NOMO-1 treated with dmso at 0.1 percent for 144 hours (cell line): ENCODE measurements around the gene ZNF865.
A peak's percentile ranks its signal among the peaks of the same experiment; 100 is the strongest.

Experiments
- DNase-seq: peaks from one replicate; lab custom pipeline; 2025; ENCODE audit not compliant: unreplicated experiment; lab: John Stamatoyannopoulos, UW

ZNF865 gene

GRCh38 chr19:55586976-55587668 is 18.3 kb upstream of the ZNF865 start:
- DNase-seq: peak; percentile 55

DNA sequence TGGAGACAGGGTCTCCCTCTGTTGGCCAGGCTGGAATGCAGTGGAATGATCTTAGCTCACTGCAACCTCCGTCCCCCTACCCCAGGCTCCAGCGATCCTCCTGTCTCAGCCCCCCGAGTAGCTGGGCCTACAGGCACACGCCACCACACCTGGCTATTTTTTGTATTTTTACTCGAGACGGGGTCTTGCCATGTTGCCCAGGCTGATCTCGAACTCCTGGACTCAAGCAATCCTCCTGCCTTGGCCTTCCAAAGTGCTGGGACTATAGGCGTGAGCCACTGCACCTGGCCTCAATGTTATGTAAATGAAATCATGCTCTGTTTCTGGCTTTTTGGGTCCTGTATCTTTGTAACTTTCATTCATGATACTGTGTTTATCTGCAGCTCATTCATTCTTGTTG is 16.7 kb upstream of the ZNF865 start:
- no peak for DNase-seq

GRCh38 chr19:55590109-55590508 is 15.3 kb upstream of the ZNF865 start:
- DNase-seq: no peak

DNA sequence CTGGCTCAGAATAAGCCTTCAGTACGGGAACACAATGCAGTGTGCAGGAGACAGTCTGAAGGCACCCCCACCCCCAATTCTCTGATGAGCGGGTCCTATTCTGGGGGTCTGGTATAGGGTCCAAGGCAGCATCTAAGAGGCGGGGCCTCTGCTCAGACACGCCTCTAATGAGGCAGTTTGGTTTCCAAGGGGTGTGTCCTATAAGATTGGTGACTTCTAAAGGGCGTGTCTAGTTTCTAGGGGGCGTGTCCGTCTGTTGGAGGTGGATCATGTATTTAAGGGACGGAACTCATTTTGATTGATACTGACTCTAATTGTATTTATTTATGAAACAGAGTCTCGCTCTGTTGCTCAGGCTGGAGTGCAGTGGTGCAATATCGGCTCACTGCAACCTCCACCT is 14.8 kb upstream of the ZNF865 start:
- no peak for DNase-seq

DNA sequence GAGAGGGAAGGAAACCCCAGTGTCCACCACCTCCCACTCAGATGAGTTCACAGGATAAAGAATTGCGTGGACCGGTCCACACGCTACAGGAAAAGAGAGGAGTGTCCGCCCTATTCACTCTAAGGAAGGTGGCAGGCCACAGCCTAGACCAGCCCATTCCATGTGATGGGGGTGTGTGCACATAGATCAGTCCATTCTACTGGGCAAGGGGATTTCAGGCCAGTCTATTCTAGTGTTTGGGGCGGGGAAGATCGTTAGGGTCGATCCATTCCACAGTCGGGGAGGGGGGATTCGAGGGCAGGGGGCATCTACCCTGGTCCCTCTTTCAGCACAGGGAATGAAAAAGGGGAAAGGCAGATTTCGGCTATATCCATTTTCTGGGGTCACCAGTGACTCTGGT is 13.9 kb upstream of the ZNF865 start:
- no peak for DNase-seq

GRCh38 chr19:55592391-55593090 is 12.9 kb upstream of the ZNF865 start:
- DNase-seq: no peak

DNA sequence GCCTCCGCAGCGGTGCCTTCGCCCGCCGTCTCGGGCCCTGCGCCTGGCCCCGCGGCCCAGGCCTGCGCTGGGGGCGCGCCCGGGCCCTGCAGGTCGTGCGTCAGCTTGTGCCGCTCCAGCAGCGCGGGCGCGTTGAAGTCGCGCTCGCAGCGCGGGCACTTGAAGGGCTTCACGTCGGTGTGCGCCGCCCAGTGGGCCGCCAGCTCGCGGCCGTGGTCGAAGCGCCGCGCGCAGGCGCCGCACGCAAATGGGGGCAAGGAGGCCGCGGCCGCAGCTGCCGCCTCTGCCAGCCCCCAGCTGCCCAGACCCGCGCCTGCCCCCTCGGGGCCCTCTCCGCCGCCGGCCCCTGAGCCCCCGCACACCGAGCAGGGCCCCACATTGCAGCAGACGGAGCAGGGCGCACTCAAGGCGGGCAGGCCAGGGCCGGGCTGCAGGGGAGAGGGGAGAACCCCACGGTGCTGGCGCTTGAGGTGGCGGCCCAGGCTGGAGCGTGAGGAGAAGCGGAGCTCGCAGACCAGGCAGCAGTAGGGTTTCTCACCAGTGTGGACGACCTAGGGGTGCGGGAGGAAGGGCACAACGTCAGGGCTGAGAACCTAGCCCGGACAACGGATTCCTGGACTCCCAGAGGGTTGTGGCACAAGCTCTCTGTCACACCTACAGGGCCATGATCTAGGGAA is 12.2 kb upstream of the ZNF865 start:
- no peak for DNase-seq

GRCh38 chr19:55594996-55595545 is 10.4 kb upstream of the ZNF865 start:
- no peak for DNase-seq

DNA sequence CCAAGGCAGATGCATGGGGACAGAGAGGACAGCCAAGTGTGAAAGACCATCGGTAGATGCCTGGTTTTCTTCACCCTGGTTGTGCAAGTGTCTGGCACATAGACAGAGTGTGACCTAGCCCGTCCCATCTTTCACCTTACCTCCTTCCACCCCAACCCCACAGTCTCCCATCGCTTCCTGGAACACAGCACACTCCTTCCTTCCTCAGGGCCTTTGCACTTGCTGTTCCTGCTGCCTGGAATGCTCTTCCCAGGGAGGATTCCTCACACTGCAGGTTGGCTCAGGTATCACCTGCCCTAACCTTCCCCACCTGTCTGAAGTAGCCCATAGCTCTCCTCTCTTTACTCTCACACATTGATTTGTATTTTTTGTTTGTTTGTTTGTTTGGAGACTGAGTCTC is 9.1 kb upstream of the ZNF865 start:
- no peak for DNase-seq

DNA sequence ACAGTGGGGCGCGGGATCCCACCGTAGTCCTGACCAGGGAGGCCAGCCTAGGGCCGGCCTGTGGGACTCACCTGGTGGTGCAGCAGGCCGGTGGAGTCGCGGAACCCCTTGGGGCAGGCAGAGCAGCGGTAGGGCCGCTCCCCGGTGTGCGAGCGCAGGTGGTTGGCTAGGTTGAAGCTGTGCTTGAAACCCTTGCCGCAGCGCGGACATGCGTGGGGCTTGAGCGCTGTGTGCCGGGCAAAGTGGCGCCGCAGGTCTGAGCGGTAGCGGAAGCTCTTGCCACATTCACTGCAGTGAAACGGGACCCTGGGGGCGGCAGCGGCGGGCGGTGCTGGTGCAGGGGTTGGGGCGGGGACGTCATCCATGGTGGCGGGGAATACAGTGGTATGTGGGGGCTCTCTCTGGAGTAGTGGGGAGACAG is 7.9 kb upstream of the ZNF865 start:
- DNase-seq: no peak

GRCh38 chr19:55598034-55598433 is 7.4 kb upstream of the ZNF865 start:
- DNase-seq: no peak

DNA sequence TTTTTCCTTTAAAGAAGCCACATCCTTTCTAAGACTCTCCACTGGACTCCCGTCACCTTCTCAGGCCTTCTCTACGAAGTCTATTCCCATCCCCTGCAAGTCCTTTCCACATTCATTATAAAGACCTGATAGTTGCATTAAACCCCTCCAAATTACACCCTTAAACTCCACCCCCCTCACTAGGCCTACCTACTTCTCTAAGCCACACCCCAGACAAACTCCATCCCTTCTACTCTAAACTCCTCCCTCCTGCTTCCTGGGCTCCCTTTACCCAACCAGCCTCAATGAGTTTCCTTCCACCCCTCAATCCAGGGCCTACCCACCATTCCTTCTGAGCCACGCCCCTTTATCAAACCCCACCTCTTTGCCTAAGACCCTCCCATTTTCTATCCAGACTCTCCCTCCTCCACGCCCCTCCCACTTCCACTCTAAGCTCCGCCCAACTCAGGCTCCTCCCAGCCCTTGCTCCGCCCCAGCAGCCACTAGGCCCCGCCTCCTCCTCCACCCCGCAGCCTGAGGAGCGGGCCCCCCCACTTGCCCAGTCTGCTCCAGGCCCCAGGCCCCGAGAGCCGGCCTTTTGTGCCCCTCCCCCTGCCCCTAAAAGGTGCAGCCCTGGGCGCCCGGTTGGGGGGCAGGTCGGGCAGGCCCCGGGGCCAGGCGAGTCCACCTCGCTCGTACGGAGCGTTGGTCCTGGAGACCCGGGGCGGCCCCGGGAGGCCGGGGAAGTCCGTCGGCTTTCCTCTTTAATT is 6.6 kb upstream of the ZNF865 start:
- peak; percentile 84 for DNase-seq

GRCh38 chr19:55599468-55599841 is 6.0 kb upstream of the ZNF865 start, which contains the start of gene FIZ1:
Gene FIZ1 (minus strand): TSS chr19:55599517. CDS start chr19:55597865, 1,652 bp downstream.
- DNase-seq: peak; percentile 99

DNA sequence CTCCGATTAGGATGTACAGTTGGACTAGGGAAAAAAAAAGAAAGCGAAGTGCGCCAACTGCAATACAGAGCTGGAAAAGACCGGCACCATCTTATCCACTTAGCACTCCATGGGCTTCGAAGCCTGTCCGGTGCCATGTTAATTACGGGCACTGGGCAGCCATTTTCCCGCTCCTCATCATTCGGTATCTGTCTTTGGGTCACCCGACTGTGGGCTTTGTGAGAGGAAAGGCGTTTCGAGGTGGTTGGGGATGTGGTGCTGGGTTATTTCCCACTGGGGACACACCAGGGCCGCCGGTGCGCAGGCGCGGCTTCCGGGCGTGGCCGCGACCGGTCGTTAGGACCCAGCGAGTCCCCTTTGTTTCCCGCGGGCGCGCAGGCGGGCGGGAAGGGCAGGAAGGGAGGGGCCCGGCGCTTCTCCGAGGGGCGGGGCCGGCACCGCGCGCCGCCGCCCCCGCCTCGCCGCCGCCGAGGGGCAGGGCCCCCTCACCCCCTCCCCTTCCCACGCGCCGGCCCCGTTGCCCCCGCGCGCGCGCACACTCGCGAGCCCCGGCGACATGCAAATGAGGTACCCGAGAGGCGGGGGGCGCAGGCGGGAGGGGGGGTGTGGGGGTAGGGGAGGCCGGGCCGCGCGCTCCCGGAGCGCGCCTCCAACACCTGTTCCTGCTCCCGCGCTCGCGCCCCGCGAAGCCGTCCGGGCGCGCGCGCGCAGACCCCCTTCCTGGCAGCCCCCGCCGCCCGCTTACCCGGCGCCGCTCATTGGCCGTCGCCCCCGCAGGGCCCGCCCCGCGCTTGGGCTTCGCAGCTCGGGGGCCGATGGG is 5.4 kb upstream of the ZNF865 start, which contains the start of gene ZNF524:
ZNF524 (plus strand) TSS at position 447 of the 820 bp plus-strand sequence. CDS start 1,825 bp downstream, outside the sequence.
- peak; percentile 86 for DNase-seq

GRCh38 chr19:55600662-55601028 is 4.8 kb upstream of the ZNF865 start:
- no peak for DNase-seq

- DNase-seq: no peak
Measured at GRCh38 chr19:55601084-55601483, 4.4 kb upstream of the ZNF865 start.

DNA sequence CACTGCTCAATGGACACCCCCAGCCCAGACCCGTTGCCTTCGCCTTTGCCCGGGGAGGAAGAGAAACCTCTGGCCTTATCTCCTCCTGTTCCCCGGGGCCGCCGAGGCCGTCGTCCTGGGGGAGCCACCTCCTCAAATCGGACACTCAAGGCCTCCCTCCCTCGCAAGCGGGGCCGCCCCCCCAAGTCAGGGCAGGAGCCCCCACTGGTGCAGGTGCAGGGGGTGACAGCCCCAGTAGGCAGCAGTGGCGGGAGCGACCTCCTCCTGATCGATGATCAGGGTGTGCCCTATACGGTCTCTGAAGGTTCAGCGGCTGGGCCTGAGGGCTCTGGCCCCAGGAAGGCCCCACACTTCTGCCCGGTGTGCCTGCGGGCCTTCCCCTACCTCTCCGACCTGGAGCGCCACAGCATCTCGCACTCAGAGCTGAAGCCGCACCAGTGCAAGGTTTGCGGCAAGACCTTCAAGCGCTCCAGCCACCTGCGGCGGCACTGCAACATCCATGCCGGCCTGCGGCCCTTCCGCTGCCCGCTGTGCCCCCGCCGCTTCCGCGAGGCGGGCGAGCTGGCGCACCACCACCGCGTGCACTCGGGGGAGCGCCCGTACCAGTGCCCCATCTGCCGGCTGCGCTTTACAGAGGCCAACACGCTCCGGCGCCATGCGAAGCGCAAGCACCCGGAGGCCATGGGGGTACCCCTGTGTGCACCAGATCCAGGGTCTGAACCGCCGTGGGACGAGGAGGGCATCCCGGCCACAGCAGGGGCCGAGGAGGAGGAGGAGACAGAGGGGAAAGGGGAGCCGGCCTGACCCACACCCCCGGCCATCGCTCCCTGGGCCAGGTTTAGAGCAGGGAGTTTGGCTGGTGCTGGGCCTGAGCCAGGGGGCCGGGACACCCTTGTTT is 3.1 kb upstream of the ZNF865 start:
- DNase-seq: no peak

GRCh38 chr19:55603115-55603514 is 2.3 kb upstream of the ZNF865 start:
- DNase-seq: no peak
